ENCODE measurements around the gene TLL2.

- TF ChIP-seq CTCF (conservative IDR thresholded peaks at IDR 0.05; ENCODE audit: low read depth, low read length) (no peak), POLR2A (IDR thresholded peaks at IDR 0.05; ENCODE audit: low read depth, low read length) (no peak), RFX5 (IDR thresholded peaks at IDR 0.05; ENCODE audit: low read depth, low read length) (no peak)
These were observed 91.2 kb downstream of the TLL2 start for GRCh38 chr10:96422525-96422924.
